Bronchial epithelial cell (primary cell): ENCODE results near the gene GAS2L1. TPM values are rescaled to one million over a fixed set of nuclear protein-coding genes. Genes with fewer than 3 reads are reported as not detected.

Experiments used
- DNase-seq: peaks from one replicate; pipeline ENCODE4 v3.0.0-alpha.2; 2010; ENCODE audit warnings: low read depth
- FAIRE-seq: peaks from 2 replicates; lab custom pipeline; 2011; peaks lifted over from hg19 to GRCh38; lab: Jason Lieb, UNC
- H3K27me3 ChIP-seq: 2 replicates; pipeline ENCODE4 v1.5.1; 2011; ENCODE audit warnings: low read length; ENCODE audit not compliant: control insufficient read depth, insufficient read depth
- H3K36me3 ChIP-seq: 2 replicates; pipeline ENCODE4 v1.5.1; 2011; ENCODE audit warnings: low read length; ENCODE audit not compliant: control insufficient read depth, insufficient read depth
- H3K4me3 ChIP-seq: 2 replicates; pipeline ENCODE4 v1.5.1; 2011; ENCODE audit warnings: mild to moderate bottlenecking, low read depth, low read length, control low read depth
- total RNA-seq: library from RNA; depleted of rRNA; stranded (reverse); fragments of >200 nt; gene quantifications from 2 replicates; pipeline ENCODE4 v1.2.1, GENCODE V29; 2014
- TF ChIP-seq, protein P1 (sequence below): IDR thresholded peaks from 2 replicates; pipeline ENCODE4 v1.5.1; 2011; ENCODE audit warnings: mild to moderate bottlenecking, moderate library complexity, low read length, control low read depth, inconsistent platforms; ENCODE audit not compliant: insufficient read depth, severe bottlenecking

Gene GAS2L1
- total RNA-seq, 1 donor from 2014 or later, result 5.3 TPM

GRCh38 chr22:29359469-29359868 lies 53.0 kb downstream of the GAS2L1 start:
- DNase-seq (peak; percentile 31), FAIRE-seq (no peak)
- Histone ChIP-seq H3K36me3 (peaks cover 26% of the 10 kb centered on the region), H3K27me3 (no peaks in the 10 kb centered on the region), H3K4me3 (no peak overlapping the region)
- TF ChIP-seq, protein P1, sequence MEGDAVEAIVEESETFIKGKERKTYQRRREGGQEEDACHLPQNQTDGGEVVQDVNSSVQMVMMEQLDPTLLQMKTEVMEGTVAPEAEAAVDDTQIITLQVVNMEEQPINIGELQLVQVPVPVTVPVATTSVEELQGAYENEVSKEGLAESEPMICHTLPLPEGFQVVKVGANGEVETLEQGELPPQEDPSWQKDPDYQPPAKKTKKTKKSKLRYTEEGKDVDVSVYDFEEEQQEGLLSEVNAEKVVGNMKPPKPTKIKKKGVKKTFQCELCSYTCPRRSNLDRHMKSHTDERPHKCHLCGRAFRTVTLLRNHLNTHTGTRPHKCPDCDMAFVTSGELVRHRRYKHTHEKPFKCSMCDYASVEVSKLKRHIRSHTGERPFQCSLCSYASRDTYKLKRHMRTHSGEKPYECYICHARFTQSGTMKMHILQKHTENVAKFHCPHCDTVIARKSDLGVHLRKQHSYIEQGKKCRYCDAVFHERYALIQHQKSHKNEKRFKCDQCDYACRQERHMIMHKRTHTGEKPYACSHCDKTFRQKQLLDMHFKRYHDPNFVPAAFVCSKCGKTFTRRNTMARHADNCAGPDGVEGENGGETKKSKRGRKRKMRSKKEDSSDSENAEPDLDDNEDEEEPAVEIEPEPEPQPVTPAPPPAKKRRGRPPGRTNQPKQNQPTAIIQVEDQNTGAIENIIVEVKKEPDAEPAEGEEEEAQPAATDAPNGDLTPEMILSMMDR, result peak; percentile 71

Other genes with a start within 250 kb of the GAS2L1 start
- not detected in 2 replicates for gene C22orf31, start 244.8 kb upstream of the GAS2L1 start, total RNA-seq
- 5.8 and 15.9 TPM in 2 replicates for gene KREMEN1, start 233.6 kb upstream of the GAS2L1 start, total RNA-seq
- not detected in 2 replicates for gene EMID1, start 100.8 kb upstream of the GAS2L1 start, total RNA-seq
- 21.6 and 25.0 TPM in 2 replicates for gene RHBDD3, start 38.7 kb upstream of the GAS2L1 start, total RNA-seq
- 87.1 and 163 TPM in 2 replicates for gene EWSR1, start 38.4 kb upstream of the GAS2L1 start, total RNA-seq
- not detected in 2 replicates for gene RASL10A, start 9.0 kb downstream of the GAS2L1 start, total RNA-seq
- gene AP1B1, start 81.9 kb downstream of the GAS2L1 start, total RNA-seq, result 44.8 and 55.6 TPM in 2 replicates
- gene RFPL1, start 131.9 kb downstream of the GAS2L1 start, total RNA-seq, result not detected in 2 replicates
- under 0.01 and 0.13 TPM in 2 replicates for gene NEFH, start 173.6 kb downstream of the GAS2L1 start, total RNA-seq
- gene THOC5, start 247.1 kb downstream of the GAS2L1 start, total RNA-seq, result 43.2 and 44.0 TPM in 2 replicates